GM19035 (cell line): Measurements from ENCODE around the gene P2RY8.
"Not testable (repeated sequence)": the region's sequence is repeated elsewhere in the genome, so short reads cannot be mapped to it uniquely, and the experiment has no call there.

Source experiments
- ATAC-seq: cut with Tn5 transposase; IDR thresholded peaks from one replicate; pipeline ENCODE4 v1.9.1; 2021; ENCODE audit not compliant: unreplicated experiment

The P2RY8 gene

GRCh38 chrX:1488745-1489144, 48.2 kb downstream of the P2RY8 start:
- ATAC-seq = no peak

- ATAC-seq = no peak
Measured at GRCh38 chrX:1488141-1488540, 48.8 kb downstream of the P2RY8 start.

GRCh38 chrX:1487401-1487800, 49.6 kb downstream of the P2RY8 start:
- no peak for ATAC-seq

- ATAC-seq = no peak
Measured at GRCh38 chrX:1486749-1487361, 50.1 kb downstream of the P2RY8 start.

GRCh38 chrX:1486177-1486576, 50.8 kb downstream of the P2RY8 start:
- ATAC-seq = no peak

- no peak for ATAC-seq
Measured at GRCh38 chrX:1485033-1485432, 52.0 kb downstream of the P2RY8 start.

GRCh38 chrX:1484638-1485019, 52.4 kb downstream of the P2RY8 start:
- no peak for ATAC-seq

- ATAC-seq = peak; percentile 39
Measured at GRCh38 chrX:1483843-1484637, 52.9 kb downstream of the P2RY8 start.

GRCh38 chrX:1482530-1482928, 54.5 kb downstream of the P2RY8 start:
- not testable (repeated sequence) for ATAC-seq

- peak; percentile 46 for ATAC-seq
Measured at GRCh38 chrX:1481636-1482529, 55.1 kb downstream of the P2RY8 start.

GRCh38 chrX:1480082-1480785, 56.8 kb downstream of the P2RY8 start:
- peak; percentile 6 for ATAC-seq

- no peak for ATAC-seq
Measured at GRCh38 chrX:1477801-1478458, 59.1 kb downstream of the P2RY8 start.

GRCh38 chrX:1477229-1477628, 59.8 kb downstream of the P2RY8 start:
- ATAC-seq = no peak

GRCh38 chrX:1476682-1477081, 60.3 kb downstream of the P2RY8 start:
- no peak for ATAC-seq

- ATAC-seq = no peak
Measured at GRCh38 chrX:1475881-1476280, 61.1 kb downstream of the P2RY8 start.

- ATAC-seq = no peak
Measured at GRCh38 chrX:1475481-1475880, 61.5 kb downstream of the P2RY8 start.

GRCh38 chrX:1474593-1474992, 62.4 kb downstream of the P2RY8 start:
- ATAC-seq = not testable (repeated sequence)

GRCh38 chrX:1472975-1473374, 64.0 kb downstream of the P2RY8 start:
- no peak for ATAC-seq

- ATAC-seq = no peak
Measured at GRCh38 chrX:1468250-1468772, 68.7 kb downstream of the P2RY8 start.

GRCh38 chrX:1466971-1467561, 69.9 kb downstream of the P2RY8 start:
- peak; percentile 37 for ATAC-seq
